CD4-positive, alpha-beta T cell treated with Interleukin-10 for 1 hour (primary cell): ENCODE results near the gene SCMH1.
"Not testable (repeated sequence)": the region's sequence is repeated elsewhere in the genome, so short reads cannot be mapped to it uniquely, and the experiment has no call there.

ENCODE experiments used
- DNase-seq: peaks from one replicate; pipeline ENCODE4 v3.0.0-alpha.2; 2020

Gene SCMH1

GRCh38 chr1:41200728-41201127 lies 41.4 kb downstream of the SCMH1 start:
- no peak for DNase-seq

GRCh38 chr1:41199375-41199774 lies 42.7 kb downstream of the SCMH1 start:
- no peak for DNase-seq

- DNase-seq: no peak
Observed at GRCh38 chr1:41192456-41193178, 49.5 kb downstream of the SCMH1 start.

GRCh38 chr1:41184446-41184845 lies 57.7 kb downstream of the SCMH1 start:
- no peak for DNase-seq

GRCh38 chr1:41178230-41178629 lies 63.9 kb downstream of the SCMH1 start:
- not testable (repeated sequence) for DNase-seq

GRCh38 chr1:41175546-41175945 lies 66.6 kb downstream of the SCMH1 start:
- DNase-seq: no peak

- DNase-seq: no peak
Observed at GRCh38 chr1:41174170-41174569, 67.9 kb downstream of the SCMH1 start.

- DNase-seq: no peak
Observed at GRCh38 chr1:41173651-41174050, 68.5 kb downstream of the SCMH1 start.

- no peak for DNase-seq
Observed at GRCh38 chr1:41171266-41171874, 70.7 kb downstream of the SCMH1 start.

- no peak for DNase-seq
Observed at GRCh38 chr1:41169799-41170180, 72.3 kb downstream of the SCMH1 start.

GRCh38 chr1:41169066-41169798 lies 72.9 kb downstream of the SCMH1 start:
- DNase-seq: no peak

GRCh38 chr1:41167667-41168066 lies 74.4 kb downstream of the SCMH1 start:
- DNase-seq: no peak

- no peak for DNase-seq
Observed at GRCh38 chr1:41164727-41165126, 77.4 kb downstream of the SCMH1 start.

- DNase-seq: no peak
Observed at GRCh38 chr1:41162441-41162840, 79.7 kb downstream of the SCMH1 start.

- DNase-seq: no peak
Observed at GRCh38 chr1:41161846-41162245, 80.3 kb downstream of the SCMH1 start.

GRCh38 chr1:41160498-41161110 lies 81.5 kb downstream of the SCMH1 start:
- no peak for DNase-seq

GRCh38 chr1:41158966-41159365 lies 83.1 kb downstream of the SCMH1 start:
- no peak for DNase-seq

GRCh38 chr1:41158147-41158875 lies 83.8 kb downstream of the SCMH1 start:
- DNase-seq: no peak

GRCh38 chr1:41155105-41155504 lies 87.0 kb downstream of the SCMH1 start:
- no peak for DNase-seq

GRCh38 chr1:41153750-41154274 lies 88.3 kb downstream of the SCMH1 start:
- DNase-seq: no peak

GRCh38 chr1:41152622-41153044 lies 89.5 kb downstream of the SCMH1 start:
- DNase-seq: no peak

GRCh38 chr1:41151846-41152245 lies 90.3 kb downstream of the SCMH1 start:
- no peak for DNase-seq

- DNase-seq: no peak
Observed at GRCh38 chr1:41149570-41149969, 92.5 kb downstream of the SCMH1 start.
